IMR-90 (cell line): ENCODE data around the gene DNAJC11. TPM values are rescaled to one million over a fixed set of nuclear protein-coding genes. Genes with fewer than 3 reads are reported as not detected.

Experiments used
- ATAC-seq: fragments of 200-7000 bp; cut with Tn5 transposase; 2 replicates; pipeline ENCODE4 v1.9.1; 2020; ENCODE audit warnings: low read depth, mild to moderate bottlenecking, moderate library complexity
- BruUV-seq: library from RNA; stranded (reverse); fragments of 400-500 nt; replicated peaks from 2 replicates; lab custom pipeline; 2021; lab: Mats Ljungman, UMichigan
- CTCF ChIA-PET: fragments of 300-600 bp; formaldehyde crosslinking; extraction: SDS; loops from one replicate; lab custom pipeline; 2021; ENCODE audit warnings: antibody characterized with exemption; lab: Yijun Ruan, JAX
- POLR2A ChIA-PET: fragments of 300-600 bp; sonication (Branson Sonifier 250); formaldehyde crosslinking; loops from one replicate; lab custom pipeline; 2022; ENCODE audit warnings: antibody characterized with exemption; ENCODE audit not compliant: unreplicated experiment; lab: Charles Lee
- DNase-seq: peaks from one replicate; pipeline ENCODE4 v3.0.0; 2013
- H2AFZ ChIP-seq: replicated peaks from 2 replicates; pipeline ENCODE3; 2013; ENCODE audit warnings: low read length, mild to moderate bottlenecking; ENCODE audit not compliant: poor library complexity
- H2AK5ac ChIP-seq: 2 replicates; pipeline ENCODE4 v1.6.1; 2013; ENCODE audit warnings: low read depth, low read length, inconsistent platforms
- H2AK9ac ChIP-seq: replicated peaks from 2 replicates; pipeline ENCODE3; 2013; ENCODE audit warnings: mild to moderate bottlenecking, low read depth, low read length, moderate library complexity; ENCODE audit not compliant: poor library complexity
- H2BK120ac ChIP-seq: 2 replicates; pipeline ENCODE4 v1.6.1; 2013; ENCODE audit warnings: low read depth, low read length, inconsistent platforms
- H2BK15ac ChIP-seq: 3 replicates; pipeline ENCODE4 v1.6.1; 2013; ENCODE audit warnings: low read depth, low read length, inconsistent platforms
- H2BK20ac ChIP-seq: 2 replicates; pipeline ENCODE4 v1.6.1; 2013; ENCODE audit warnings: low read depth, mild to moderate bottlenecking, inconsistent platforms, low read length, moderate library complexity
- H2BK5ac ChIP-seq: 2 replicates; pipeline ENCODE4 v1.6.1; 2013; ENCODE audit warnings: mild to moderate bottlenecking, low read depth, low read length, inconsistent platforms; ENCODE audit not compliant: poor library complexity, severe bottlenecking
- H3K14ac ChIP-seq: replicated peaks from 2 replicates; pipeline ENCODE4 v1.6.1; 2013; ENCODE audit warnings: low read depth, low read length, inconsistent platforms
- H3K18ac ChIP-seq: 2 replicates; pipeline ENCODE4 v1.6.1; 2013; ENCODE audit warnings: low read depth, low read length, control low read depth
- H3K23ac ChIP-seq: 2 replicates; pipeline ENCODE4 v1.6.1; 2013; ENCODE audit warnings: low read depth, low read length, inconsistent platforms
- H3K27ac ChIP-seq: 2 replicates; pipeline ENCODE4 v1.5.1; 2013; ENCODE audit warnings: mild to moderate bottlenecking, control low read depth, low read length; ENCODE audit not compliant: insufficient read depth
- H3K27me3 ChIP-seq: 2 replicates; pipeline ENCODE4 v1.6.1; 2013; ENCODE audit warnings: low read length; ENCODE audit not compliant: control insufficient read depth, insufficient read depth
- H3K36me3 ChIP-seq: 2 replicates; pipeline ENCODE4 v1.6.1; 2013; ENCODE audit warnings: low read length, mixed read lengths; ENCODE audit not compliant: control insufficient read depth, insufficient read depth
- H3K4ac ChIP-seq: 2 replicates; pipeline ENCODE4 v1.6.1; 2013; ENCODE audit warnings: low read depth, low read length, inconsistent platforms
- H3K4me1 ChIP-seq: 2 replicates; pipeline ENCODE4 v1.6.1; 2013; ENCODE audit warnings: low read length, mixed read lengths; ENCODE audit not compliant: control insufficient read depth, insufficient read depth
- H3K4me2 ChIP-seq: 2 replicates; pipeline ENCODE4 v1.6.1; 2013; ENCODE audit warnings: low read depth, mild to moderate bottlenecking, control low read depth, low read length, moderate library complexity
- H3K4me3 ChIP-seq: 2 replicates; pipeline ENCODE4 v1.5.1; 2013; ENCODE audit warnings: low read depth, mild to moderate bottlenecking, control low read depth, low read length, moderate library complexity; ENCODE audit not compliant: insufficient read depth
- H3K56ac ChIP-seq: 2 replicates; pipeline ENCODE4 v1.6.1; 2013; ENCODE audit warnings: low read length, inconsistent platforms; ENCODE audit not compliant: insufficient read depth; ENCODE audit errors: extremely low read depth
- H3K79me1 ChIP-seq, 2 experiments: 2 replicates each; pipeline ENCODE4 v1.6.1; 2013; ENCODE audit warnings: low read length in 2 of 2, inconsistent platforms in 1 of 2, low read depth in 1 of 2
- H3K9ac ChIP-seq: 2 replicates; pipeline ENCODE4 v1.6.1; 2013; ENCODE audit warnings: low read depth, low read length, control low read depth
- H3K9me1 ChIP-seq: 2 replicates; pipeline ENCODE4 v1.6.1; 2013; ENCODE audit warnings: low read length, inconsistent platforms; ENCODE audit not compliant: insufficient read depth
- H3K9me3 ChIP-seq: 2 replicates; pipeline ENCODE4 v1.6.1; 2013; ENCODE audit warnings: low read length; ENCODE audit not compliant: control insufficient read depth, insufficient read depth
- H4K20me1 ChIP-seq: 2 replicates; pipeline ENCODE4 v1.6.1; 2013; ENCODE audit warnings: low read length, inconsistent platforms; ENCODE audit not compliant: insufficient read depth
- H4K5ac ChIP-seq: 2 replicates; pipeline ENCODE4 v1.6.1; 2013; ENCODE audit warnings: mild to moderate bottlenecking, low read depth, low read length, control low read depth
- H4K8ac ChIP-seq, 2 experiments: 2 replicates each; pipeline ENCODE4 v1.6.1; 2013; ENCODE audit warnings: low read depth in 2 of 2, low read length in 2 of 2, control low read depth in 1 of 2, inconsistent platforms in 1 of 2
- H4K91ac ChIP-seq: 2 replicates; pipeline ENCODE4 v1.6.1; 2013; ENCODE audit warnings: low read depth, low read length, inconsistent platforms; ENCODE audit not compliant: insufficient read depth
- BHLHE40 ChIP-seq: fragments of 150-350 bp; IDR thresholded peaks from 2 replicates; pipeline ENCODE4 v1.6.1; 2016; ENCODE audit warnings: mild to moderate bottlenecking, low read depth, low read length
- CEBPB ChIP-seq: IDR thresholded peaks from 2 replicates; pipeline ENCODE4 v1.6.1; 2012; ENCODE audit warnings: low read depth, low read length, improper control_type of control experiment
- FOS ChIP-seq: fragments of 150-350 bp; IDR thresholded peaks from 2 replicates; pipeline ENCODE4 v1.6.1; 2016; ENCODE audit warnings: low read depth, low read length
- MXI1 ChIP-seq: IDR thresholded peaks from 2 replicates; pipeline ENCODE4 v1.6.1; 2012; ENCODE audit warnings: low read depth, mild to moderate bottlenecking, low read length, moderate library complexity, borderline replicate concordance
- RCOR1 ChIP-seq: IDR thresholded peaks from 2 replicates; pipeline ENCODE4 v1.6.1; 2012; ENCODE audit warnings: mild to moderate bottlenecking, low read length, improper control_type of control experiment; ENCODE audit not compliant: insufficient replicate concordance
- WGBS, 2 experiments: methylation state at CpG; one replicate each; pipeline versions ENCODE4 v1.1.5 to v1.1.7; 2013; ENCODE audit warnings: missing lambda C conversion rate in 2 of 2; ENCODE audit not compliant: insufficient read length in 1 of 2; ENCODE audit errors: extremely low coverage in 2 of 2; 5-methylcytosine and 5-hydroxymethylcytosine counted together
- dilution Hi-C: fragments of 300-500 bp; cut with HindIII; formaldehyde crosslinking; loops from one replicate; pipeline ENCODE4 v1.14.3; 2018; ENCODE audit warnings: low sequenced_read_pairs; ENCODE audit not compliant: unreplicated experiment
- in situ Hi-C: fragments of 300-500 bp; cut with MboI; formaldehyde crosslinking; loops from 3 replicates; pipeline ENCODE4 v1.14.3; 2019; ENCODE audit warnings: low sequenced_read_pairs, inconsistent platforms, mixed read lengths
- intact Hi-C: fragments of 100-400 bp; cut with micrococcal nuclease; formaldehyde crosslinking; loops from 2 replicates; pipeline ENCODE4 v1.10.0; 2022
- polyA plus RNA-seq, 3 experiments: library from polyadenylated mRNA; depleted of rRNA; stranded (reverse); fragments of >200 nt; gene quantifications; 2 replicates each; pipeline ENCODE4 v1.2.3, GENCODE V29; 2012; ENCODE audit warnings: low replicate concordance in 1 of 3
- total RNA-seq: library from RNA; depleted of rRNA; stranded (reverse); fragments of >200 nt; gene quantifications from 2 replicates; pipeline ENCODE4 v1.2.3, GENCODE V29; 2012
- TF ChIP-seq, protein P1 (sequence below): conservative IDR thresholded peaks from 2 replicates; pipeline ENCODE4 v1.5.1; 2012; ENCODE audit warnings: mild to moderate bottlenecking, low read depth, low read length, improper control_type of control experiment
- TF ChIP-seq, protein P2 (sequence below): fragments of 150-350 bp; IDR thresholded peaks from 2 replicates; pipeline ENCODE4 v1.6.1; 2016; ENCODE audit warnings: low read depth, mild to moderate bottlenecking, low read length, moderate library complexity, borderline replicate concordance
- TF ChIP-seq, protein P3 (sequence below): fragments of 150-350 bp; IDR thresholded peaks from 2 replicates; pipeline ENCODE4 v1.6.1; 2017; ENCODE audit warnings: mild to moderate bottlenecking, antibody characterized with exemption, low read length, low read depth

Gene DNAJC11
- total and polyA plus RNA-seq, 2 of the 4 experiments (the other 2 are of a cell fraction): 38.7 to 48.5 TPM

DNA sequence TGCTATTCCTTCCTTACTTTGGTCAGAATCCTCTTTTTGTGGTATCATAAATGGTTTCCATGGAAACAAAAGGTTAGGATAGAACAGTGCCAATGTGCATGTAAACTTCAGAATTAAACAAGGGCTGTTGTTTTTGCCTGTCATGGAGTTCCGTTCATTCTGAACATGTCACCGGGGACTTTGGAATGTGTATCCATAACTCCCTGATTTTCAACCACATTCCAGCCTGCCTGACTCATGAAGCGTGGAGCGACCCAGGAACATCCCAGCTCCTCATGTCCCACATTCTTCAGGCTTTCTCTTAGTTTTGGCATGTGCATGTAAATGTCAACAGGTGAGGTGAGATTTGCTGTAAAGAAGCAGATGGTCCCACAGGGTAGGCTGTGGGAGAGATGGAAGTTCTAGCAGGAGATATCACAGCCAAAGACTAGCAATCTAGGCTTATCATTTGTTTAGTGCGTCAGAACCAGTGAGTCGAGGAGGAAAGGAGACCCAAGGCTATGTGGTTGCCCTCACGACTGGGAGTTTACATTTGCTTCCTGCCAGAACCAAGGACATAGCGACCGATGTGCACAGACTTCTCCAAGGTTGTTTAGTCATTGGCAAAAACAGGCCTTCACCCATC is 23.0 kb upstream of the DNAJC11 start (continued):
- TF ChIP-seq BHLHE40 (peak; percentile 59; the same call in 1 of the 2 replicates), MXI1 (0 out of 2 replicates have a peak, but pooled peaks have one; percentile 9)

DNA sequence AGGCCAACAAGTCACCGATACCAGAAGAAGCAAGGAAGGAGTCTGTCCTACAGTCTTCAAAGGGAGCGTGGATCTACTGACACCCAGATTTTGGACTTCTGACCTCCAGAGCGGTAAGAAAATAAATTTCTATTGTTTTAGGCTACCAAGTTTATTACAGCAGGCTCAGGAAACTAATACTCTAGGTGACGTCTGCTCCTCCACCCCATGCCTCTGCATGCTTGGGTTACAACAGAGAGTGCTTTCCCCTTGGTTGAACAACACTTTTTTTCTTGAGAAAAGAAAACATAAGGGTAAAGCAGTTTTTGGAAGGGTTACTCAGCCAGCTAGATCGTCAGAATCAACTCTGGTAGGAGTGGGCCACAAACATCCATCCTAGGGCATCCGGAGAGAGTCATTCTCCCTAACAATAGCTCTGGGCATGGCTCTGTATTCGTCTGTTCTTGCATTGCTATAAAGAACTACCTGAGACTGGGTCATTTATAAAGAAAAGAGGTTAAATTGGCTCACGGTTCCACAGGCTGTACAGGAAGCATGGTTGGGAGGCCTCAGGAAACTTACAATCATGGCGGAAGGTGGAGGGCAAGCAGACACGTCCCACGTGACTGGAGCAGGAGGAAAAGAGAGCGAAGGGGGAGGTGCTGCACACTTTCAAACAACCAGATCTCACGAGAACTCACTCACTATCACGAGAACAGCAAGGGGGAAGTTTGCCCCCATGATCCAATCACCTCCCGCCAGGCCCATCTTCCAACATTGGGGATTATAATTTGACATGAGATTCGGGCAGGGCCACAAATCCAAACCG is 22.2 kb upstream of the DNAJC11 start:
- intact Hi-C loops (loop anchor here (10.0 kb wide), 1 partner anchor 311 kb away; no protein-coding TSS in a partner anchor), in situ Hi-C loops (loop anchor here (5.0 to 25.0 kb wide), 3 partner anchors 171 to 923 kb away; no protein-coding TSS in a partner anchor), dilution Hi-C loops (no loop called here)
- Histone ChIP-seq H3K18ac (peak overlapping the region; percentile 50), H3K4me3 (no peak overlapping the region), H3K4me1 (peaks cover 9% of the 10 kb centered on the region), H2AK9ac (no peak overlapping the region), H2BK15ac (peak overlapping the region; percentile 80), H2BK120ac (peak overlapping the region; percentile 90), H3K56ac (no peak overlapping the region; the same call in 1 of the 2 replicates), H2BK20ac (peak overlapping the region; percentile 86), H3K27me3 (no peaks in the 10 kb centered on the region), H3K9me3 (no peaks in the 10 kb centered on the region), H4K91ac (peak overlapping the region; percentile 69), H3K27ac (peak overlapping the region; percentile 65; the same call in 1 of the 2 replicates), H2AK5ac (peak overlapping the region; percentile 89), H3K36me3 (no peaks in the 10 kb centered on the region), H3K9me1 (peaks cover 18% of the 10 kb centered on the region; the same call in 1 of the 2 replicates), H2BK5ac (peak overlapping the region; percentile 57), H3K14ac (peak overlapping the region; percentile 33; the same call in 1 of the 2 replicates), H3K79me1 (no peaks in the 10 kb centered on the region), H2AFZ (peak overlapping the region; percentile 70), H3K23ac (peak overlapping the region; percentile 36; the same call in 1 of the 2 replicates), H4K5ac (peak overlapping the region; percentile 24), H3K4ac (peak overlapping the region; percentile 85), H4K8ac (peak overlapping the region; percentile 69 to 93; a peak in 3 of 4 replicates), H3K4me2 (peak overlapping the region; percentile 43; the same call in 1 of the 2 replicates), H4K20me1 (no peaks in the 10 kb centered on the region), H3K9ac (no peak overlapping the region)
- 100% methylated on average over 2 of the region's 17 CpGs; no CpG with 5 or more reads in 1 of the 2 experiments for WGBS, 2 experiments
- POLR2A ChIA-PET: no interaction called here
- ATAC-seq (no peak), DNase-seq (no peak)
- BruUV-seq: no TSS peak
- CTCF ChIA-PET: interaction anchor here (0.5 kb wide), 1 partner anchor 71 kb away, joined by 3 read pairs; no protein-coding TSS in a partner anchor
- TF ChIP-seq RCOR1 (no peak), CEBPB (no peak), MXI1 (no peak), BHLHE40 (no peak), FOS (no peak)
- TF ChIP-seq, protein P1, sequence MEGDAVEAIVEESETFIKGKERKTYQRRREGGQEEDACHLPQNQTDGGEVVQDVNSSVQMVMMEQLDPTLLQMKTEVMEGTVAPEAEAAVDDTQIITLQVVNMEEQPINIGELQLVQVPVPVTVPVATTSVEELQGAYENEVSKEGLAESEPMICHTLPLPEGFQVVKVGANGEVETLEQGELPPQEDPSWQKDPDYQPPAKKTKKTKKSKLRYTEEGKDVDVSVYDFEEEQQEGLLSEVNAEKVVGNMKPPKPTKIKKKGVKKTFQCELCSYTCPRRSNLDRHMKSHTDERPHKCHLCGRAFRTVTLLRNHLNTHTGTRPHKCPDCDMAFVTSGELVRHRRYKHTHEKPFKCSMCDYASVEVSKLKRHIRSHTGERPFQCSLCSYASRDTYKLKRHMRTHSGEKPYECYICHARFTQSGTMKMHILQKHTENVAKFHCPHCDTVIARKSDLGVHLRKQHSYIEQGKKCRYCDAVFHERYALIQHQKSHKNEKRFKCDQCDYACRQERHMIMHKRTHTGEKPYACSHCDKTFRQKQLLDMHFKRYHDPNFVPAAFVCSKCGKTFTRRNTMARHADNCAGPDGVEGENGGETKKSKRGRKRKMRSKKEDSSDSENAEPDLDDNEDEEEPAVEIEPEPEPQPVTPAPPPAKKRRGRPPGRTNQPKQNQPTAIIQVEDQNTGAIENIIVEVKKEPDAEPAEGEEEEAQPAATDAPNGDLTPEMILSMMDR: no peak
- TF ChIP-seq, protein P2, sequence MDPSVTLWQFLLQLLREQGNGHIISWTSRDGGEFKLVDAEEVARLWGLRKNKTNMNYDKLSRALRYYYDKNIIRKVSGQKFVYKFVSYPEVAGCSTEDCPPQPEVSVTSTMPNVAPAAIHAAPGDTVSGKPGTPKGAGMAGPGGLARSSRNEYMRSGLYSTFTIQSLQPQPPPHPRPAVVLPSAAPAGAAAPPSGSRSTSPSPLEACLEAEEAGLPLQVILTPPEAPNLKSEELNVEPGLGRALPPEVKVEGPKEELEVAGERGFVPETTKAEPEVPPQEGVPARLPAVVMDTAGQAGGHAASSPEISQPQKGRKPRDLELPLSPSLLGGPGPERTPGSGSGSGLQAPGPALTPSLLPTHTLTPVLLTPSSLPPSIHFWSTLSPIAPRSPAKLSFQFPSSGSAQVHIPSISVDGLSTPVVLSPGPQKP: no peak
- TF ChIP-seq, protein P3, sequence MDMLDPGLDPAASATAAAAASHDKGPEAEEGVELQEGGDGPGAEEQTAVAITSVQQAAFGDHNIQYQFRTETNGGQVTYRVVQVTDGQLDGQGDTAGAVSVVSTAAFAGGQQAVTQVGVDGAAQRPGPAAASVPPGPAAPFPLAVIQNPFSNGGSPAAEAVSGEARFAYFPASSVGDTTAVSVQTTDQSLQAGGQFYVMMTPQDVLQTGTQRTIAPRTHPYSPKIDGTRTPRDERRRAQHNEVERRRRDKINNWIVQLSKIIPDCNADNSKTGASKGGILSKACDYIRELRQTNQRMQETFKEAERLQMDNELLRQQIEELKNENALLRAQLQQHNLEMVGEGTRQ: no peak
